Measurements from ENCODE around the gene ATP6AP1. TPM values are rescaled to one million over a fixed set of nuclear protein-coding genes. Genes with fewer than 3 reads are reported as not detected.
A peak's percentile ranks its signal among the peaks of the same experiment; 100 is the strongest.
"Not testable (repeated sequence)": the region's sequence is repeated elsewhere in the genome, so short reads cannot be mapped to it uniquely, and the experiment has no call there.

The ATP6AP1 gene
- polyA plus RNA-seq, 1 experiment: 65.0 TPM

GRCh38 chrX:154397888-154398667, 30.4 kb upstream of the ATP6AP1 start, which contains the start of gene RPL10:
RPL10 (plus strand) TSS chrX:154398377; CDS start chrX:154398520, 143 bp downstream.
- H3K27ac ChIP-seq (ENCODE audit: low read depth, low read length): peak within 1 kb of the TSS; percentile 98

GRCh38 chrX:154398668-154399526, 29.6 kb upstream of the ATP6AP1 start:
- ChIA-PET POLR2A (interaction anchor here (0.8 to 1.8 kb wide), 6 partner anchors 8 to 131 kb away, joined by 3 to 12 read pairs (median 4); partner anchors contain the start of gene DNASE1L1), CTCF (interaction anchor here (0.6 to 1.8 kb wide), 6 partner anchors 11 to 140 kb away, joined by 3 to 7 read pairs (median 4); partner anchors contain the start of gene DNASE1L1)
- no peaks in the 10 kb centered on the region for H3K27me3 ChIP-seq (ENCODE audit: control insufficient read depth, insufficient read depth, low read length)
- peak; percentile 71 for TF ChIP-seq CTCF (IDR thresholded peaks at IDR 0.05; ENCODE audit: low read depth, low read length)
- H3K4me3 ChIP-seq (ENCODE audit: low read depth, low read length): peak overlapping the region; percentile 84
- H3K27ac ChIP-seq (ENCODE audit: low read depth, low read length): peak overlapping the region; percentile 98
- DNase-seq (ENCODE audit: low read depth, low spot score): no peak
- H3K9me3 ChIP-seq (ENCODE audit: control insufficient read depth, insufficient read depth, low read length): no peaks in the 10 kb centered on the region

More at GRCh38 chrX:154397888-154398667, 30.4 kb upstream of the ATP6AP1 start, which contains the start of gene RPL10:
- TF ChIP-seq CTCF (IDR thresholded peaks at IDR 0.05; ENCODE audit: low read depth, low read length): no peak
- no peaks in the 10 kb centered on the region for H3K9me3 ChIP-seq (ENCODE audit: control insufficient read depth, insufficient read depth, low read length)
- ChIA-PET CTCF (interaction anchor here (1.1 to 1.8 kb wide), 3 partner anchors 12 to 133 kb away, joined by 3 to 7 read pairs (median 5); partner anchors contain the start of gene DNASE1L1), POLR2A (interaction anchor here (0.6 to 1.8 kb wide), 10 partner anchors 9 to 133 kb away, joined by 3 to 12 read pairs (median 4); partner anchors contain the start of genes ATP6AP1 and DNASE1L1)
- DNase-seq (ENCODE audit: low read depth, low spot score): peak; percentile 94
- no peaks in the 10 kb centered on the region for H3K27me3 ChIP-seq (ENCODE audit: control insufficient read depth, insufficient read depth, low read length)
- H3K4me3 ChIP-seq (ENCODE audit: low read depth, low read length): peak within 1 kb of the TSS; percentile 84

GRCh38 chrX:154399527-154400368, 28.7 kb upstream of the ATP6AP1 start:
- no peak for TF ChIP-seq CTCF (IDR thresholded peaks at IDR 0.05; ENCODE audit: low read depth, low read length)
- ChIA-PET POLR2A (no interaction called here), CTCF (interaction anchor here (1.2 kb wide), 1 partner anchor 133 kb away, joined by 4 read pairs; no protein-coding TSS in a partner anchor)
- H3K27ac ChIP-seq (ENCODE audit: low read depth, low read length): peak overlapping the region; percentile 98
- no peak for DNase-seq (ENCODE audit: low read depth, low spot score)
- peak overlapping the region; percentile 84 for H3K4me3 ChIP-seq (ENCODE audit: low read depth, low read length)
- H3K9me3 ChIP-seq (ENCODE audit: control insufficient read depth, insufficient read depth, low read length): no peaks in the 10 kb centered on the region
- H3K27me3 ChIP-seq (ENCODE audit: control insufficient read depth, insufficient read depth, low read length): no peaks in the 10 kb centered on the region

GRCh38 chrX:154400369-154400817, 28.1 kb upstream of the ATP6AP1 start:
- POLR2A ChIA-PET: interaction anchor here (0.6 kb wide), 1 partner anchor 26 kb away, joined by 3 read pairs; no protein-coding TSS in a partner anchor
- H3K9me3 ChIP-seq (ENCODE audit: control insufficient read depth, insufficient read depth, low read length); H3K27ac ChIP-seq (ENCODE audit: low read depth, low read length); DNase-seq (ENCODE audit: low read depth, low spot score); CTCF ChIA-PET; H3K27me3 ChIP-seq (ENCODE audit: control insufficient read depth, insufficient read depth, low read length): not testable (repeated sequence)
- peak overlapping the region; percentile 84 for H3K4me3 ChIP-seq (ENCODE audit: low read depth, low read length)

All from AG04450 (cell line).